Measurements from ENCODE around the gene MYO1D.
"Not testable (repeated sequence)": the region's sequence is repeated elsewhere in the genome, so short reads cannot be mapped to it uniquely, and the experiment has no call there.

MYO1D gene

GRCh38 chr17:32771396-32771795, 105.5 kb downstream of the MYO1D start:
- DNase-seq, result no peak

DNA sequence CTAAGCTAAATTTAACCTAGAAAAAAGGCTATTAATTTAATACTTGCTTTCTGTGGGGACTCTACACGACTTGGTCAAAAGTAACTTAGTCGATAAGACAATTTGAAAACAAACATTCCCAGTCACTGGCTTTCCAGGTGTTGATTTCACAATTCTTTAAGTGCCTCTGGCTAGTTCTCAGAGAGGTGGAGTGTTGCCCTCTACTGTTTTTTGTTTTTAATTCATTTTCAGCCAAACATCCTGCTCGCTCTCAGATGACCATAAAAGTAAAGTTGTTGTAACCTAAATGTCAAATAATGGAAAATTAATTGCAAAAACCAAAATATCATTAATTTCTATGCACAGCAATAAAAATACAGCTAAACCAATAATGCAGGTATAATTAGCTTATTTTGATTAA, 107.1 kb downstream of the MYO1D start:
- no peak for DNase-seq

GRCh38 chr17:32763855-32764439, 113.0 kb downstream of the MYO1D start:
- DNase-seq, result no peak

DNA sequence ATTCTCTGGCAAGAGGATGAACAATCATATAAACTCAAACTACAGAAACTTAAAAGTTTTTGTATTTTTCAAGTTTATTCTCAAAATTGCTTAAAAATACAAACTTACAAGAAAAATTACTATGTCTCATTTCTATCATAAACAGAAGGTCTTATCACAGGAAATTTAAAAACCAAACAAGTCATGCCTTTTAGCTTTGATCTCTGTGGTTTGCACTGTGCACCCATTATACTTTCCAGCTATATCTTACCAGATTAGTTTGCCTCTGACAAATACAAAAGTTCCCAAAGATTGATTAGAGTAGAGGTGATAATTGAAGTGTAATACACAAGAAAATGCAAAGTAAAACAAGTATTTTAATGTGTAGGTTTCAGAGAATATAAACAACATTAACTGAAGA, 117.4 kb downstream of the MYO1D start:
- DNase-seq, result no peak

DNA sequence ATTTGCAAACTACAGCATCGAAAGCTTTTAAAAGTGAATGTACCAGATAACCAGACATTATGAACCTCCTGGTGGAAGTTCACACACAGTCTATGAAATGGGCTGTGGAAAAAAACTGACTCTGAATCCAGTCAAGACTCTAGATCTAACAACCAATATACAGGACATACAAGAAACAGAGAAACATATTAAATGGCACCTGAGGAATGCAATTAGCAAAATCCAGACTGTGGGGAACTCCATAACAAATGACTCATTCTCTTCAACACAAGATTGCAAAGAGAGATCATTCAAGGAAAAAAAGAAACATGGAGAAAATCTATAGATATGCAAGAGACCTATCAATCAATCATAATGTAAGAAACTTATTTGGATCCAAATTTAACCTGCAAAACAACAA, 119.0 kb downstream of the MYO1D start:
- DNase-seq, result no peak

DNA sequence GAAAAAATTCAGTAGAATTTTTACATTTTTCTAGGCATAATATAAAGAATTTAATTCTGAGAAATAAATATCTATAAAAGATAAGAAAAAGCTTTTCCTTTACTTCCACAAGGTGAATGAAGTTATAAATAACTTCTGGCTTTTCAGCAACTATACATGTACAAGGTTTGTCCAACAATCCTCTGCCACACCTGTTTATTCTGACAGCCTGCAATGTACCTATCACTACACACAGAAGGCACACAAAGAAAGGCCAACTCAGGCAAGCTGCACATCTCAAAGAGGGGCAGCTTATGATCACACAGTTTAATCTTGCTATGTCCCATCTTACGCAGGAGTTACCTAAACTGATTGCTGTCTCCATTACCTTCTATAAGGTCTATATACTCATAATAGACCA, 120.2 kb downstream of the MYO1D start:
- DNase-seq, result no peak

DNA sequence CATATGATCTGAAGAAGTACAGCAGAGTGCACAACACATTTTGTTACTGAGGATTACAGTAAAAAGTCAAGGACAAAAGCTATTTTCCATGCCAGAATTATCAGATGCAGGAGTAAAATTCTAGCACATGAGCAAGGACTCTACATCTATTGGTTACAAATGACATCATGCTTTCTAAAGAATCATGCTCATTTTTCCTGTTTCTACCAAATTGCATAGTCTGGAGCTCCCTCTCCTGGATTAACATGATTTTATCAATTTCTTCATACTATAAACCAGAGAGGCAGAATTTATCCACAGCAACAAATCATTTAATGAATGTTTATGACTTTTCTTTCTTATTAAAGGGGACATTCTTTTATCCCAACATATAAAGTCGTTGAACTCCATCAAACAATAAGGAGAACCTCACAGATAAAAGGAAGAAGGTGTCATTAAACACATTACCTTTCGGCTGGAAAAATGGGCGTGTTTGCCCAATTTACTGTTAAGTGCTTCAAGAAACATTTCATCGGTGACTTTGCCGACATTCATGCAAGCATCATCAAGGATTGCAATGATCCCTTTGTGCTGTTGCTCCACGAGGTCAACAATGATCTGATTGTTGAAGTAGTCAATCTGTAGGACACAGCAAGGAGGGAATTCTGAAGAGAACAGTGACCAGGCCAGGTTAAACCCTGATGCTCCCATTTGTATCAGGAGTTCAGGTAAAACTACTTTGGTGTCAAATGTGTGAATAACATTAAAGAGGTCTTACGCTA, 121.7 kb downstream of the MYO1D start:
- no peak for DNase-seq

DNA sequence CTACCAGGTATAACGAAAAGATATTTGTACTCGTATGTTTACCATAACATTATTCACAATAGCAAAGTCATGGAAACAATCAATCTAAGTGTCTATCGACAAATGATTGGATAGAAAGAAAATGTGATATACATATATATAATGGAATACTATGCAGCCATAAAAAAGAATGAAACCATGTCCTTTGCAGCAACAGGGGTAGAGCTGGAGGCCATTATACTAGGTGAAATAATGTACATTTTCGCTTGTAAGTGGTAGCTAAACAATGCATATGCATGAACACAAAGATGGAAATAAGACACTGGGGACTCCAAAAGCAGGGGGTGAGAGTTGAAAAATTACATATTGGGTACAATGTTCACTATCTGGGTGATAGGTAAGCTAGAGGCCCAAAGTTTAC, 124.0 kb downstream of the MYO1D start:
- DNase-seq, result no peak

DNA sequence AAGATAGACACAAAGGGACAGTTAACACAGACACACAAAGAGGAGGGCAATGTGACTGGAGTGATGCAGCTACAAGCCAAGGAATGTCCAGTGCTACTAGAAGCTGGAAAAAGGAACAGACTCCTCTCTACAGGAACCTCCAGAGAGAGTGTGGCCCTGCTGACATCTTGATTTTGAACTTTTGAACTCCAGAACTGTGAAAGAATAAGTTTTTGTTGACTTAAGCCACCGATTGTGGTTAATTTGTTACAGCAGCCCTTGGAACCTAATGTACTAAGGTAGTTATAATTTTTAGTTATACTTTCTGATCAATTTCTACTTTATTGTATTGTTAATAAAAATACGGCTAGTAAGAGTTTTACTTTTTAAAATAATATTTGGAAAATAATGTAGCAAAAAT, 129.1 kb downstream of the MYO1D start:
- DNase-seq, result no peak

DNA sequence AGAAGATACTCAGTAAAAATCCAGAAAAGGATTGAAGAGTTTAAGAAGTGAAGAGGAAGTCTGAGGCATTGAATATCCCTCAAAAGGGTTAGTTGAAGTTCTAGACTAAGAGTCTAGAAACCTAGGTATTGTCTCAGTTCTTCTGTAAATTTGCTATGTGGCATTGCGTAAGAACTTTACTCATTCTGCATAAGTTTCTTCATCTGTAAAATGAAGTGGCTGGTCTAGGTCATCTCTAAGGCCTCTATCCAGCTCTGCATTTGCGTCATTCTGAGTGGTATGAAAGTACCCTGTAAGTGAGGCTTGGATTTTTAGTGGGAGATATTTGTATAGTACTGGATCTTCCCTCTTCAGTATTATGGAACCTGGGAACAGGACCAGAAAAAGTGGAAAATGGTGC, 130.2 kb downstream of the MYO1D start:
- no peak for DNase-seq

GRCh38 chr17:32746280-32746679, 130.6 kb downstream of the MYO1D start:
- no peak for DNase-seq

DNA sequence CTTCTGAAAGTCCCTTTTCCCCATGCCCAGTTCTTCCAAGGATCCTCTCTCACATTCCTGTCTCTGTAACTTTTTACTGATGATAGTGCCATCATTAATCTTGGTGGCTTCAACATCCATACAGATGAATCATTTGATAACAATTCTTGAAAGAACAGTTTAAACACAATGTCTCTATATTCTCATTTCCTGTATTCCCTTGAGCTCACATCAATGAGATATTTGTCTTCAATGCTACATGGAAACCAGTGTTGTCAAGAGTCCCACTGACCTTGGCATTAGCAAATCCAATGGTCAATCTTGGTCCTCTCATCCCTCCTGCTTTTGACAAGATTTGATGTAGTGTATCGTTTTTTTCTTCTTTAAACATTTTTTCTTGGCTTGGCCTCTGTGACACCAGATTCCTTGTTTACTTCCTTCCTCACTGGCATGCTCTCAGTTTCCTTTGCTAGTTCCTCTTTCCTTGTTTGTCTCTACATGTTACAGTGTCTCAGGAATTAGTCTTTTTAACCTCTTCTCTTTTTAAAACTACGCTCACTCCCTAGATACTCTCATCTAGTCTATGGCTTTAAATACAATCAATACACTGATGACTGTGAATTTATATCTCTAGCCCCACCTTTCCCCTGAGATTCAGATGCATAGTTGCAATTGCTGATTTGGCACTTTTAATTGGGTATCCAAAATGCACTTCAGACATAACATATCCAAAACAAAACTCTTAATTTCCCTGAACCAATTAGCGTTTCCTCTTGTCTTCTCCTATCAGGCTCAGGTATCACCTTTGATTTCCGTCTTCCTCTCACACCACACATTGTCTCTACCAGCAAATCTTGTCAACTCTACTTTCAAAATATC, 134.0 kb downstream of the MYO1D start:
- no peak for DNase-seq

DNA sequence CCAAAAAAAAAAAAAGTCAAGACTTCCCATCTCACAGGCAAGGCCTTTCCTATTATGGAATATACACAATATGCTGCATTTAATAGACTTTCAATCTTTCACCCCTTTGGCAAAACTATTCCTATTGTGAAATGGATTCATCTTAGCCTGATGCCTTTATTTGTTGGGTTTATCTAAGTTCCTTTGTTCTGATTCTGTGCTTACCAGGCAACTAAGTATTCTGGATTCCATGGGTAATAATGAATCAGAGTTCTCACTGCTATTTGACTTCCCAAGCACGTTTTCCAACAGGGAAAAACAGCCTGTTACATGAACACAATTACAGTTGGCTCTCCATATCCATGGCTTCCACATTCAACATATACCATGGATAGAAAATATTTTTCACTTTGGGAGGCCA, 135.5 kb downstream of the MYO1D start:
- no peak for DNase-seq

GRCh38 chr17:32739722-32740121, 137.2 kb downstream of the MYO1D start:
- DNase-seq, result no peak

DNA sequence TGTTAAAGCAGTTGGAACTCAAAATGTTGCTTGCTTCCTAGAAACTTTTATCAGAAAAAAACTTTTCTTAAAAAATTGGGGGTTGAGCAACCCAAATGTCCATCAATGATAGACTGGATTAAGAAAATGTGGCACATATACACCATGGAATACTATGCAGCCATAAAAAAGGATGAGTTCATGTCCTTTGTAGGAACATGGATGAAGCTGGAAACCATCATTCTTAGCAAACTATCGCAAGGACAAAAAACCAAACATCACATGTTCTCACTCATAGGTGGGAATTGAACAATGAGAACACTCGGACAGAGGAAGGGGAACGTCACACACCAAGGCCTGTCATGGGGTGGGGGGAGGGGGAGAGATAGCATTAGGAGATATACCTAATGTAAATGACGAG, 137.8 kb downstream of the MYO1D start:
- DNase-seq, result not testable (repeated sequence)

GRCh38 chr17:32733401-32733800, 143.5 kb downstream of the MYO1D start:
- DNase-seq, result no peak

GRCh38 chr17:32732900-32733299, 144.0 kb downstream of the MYO1D start:
- DNase-seq, result no peak

DNA sequence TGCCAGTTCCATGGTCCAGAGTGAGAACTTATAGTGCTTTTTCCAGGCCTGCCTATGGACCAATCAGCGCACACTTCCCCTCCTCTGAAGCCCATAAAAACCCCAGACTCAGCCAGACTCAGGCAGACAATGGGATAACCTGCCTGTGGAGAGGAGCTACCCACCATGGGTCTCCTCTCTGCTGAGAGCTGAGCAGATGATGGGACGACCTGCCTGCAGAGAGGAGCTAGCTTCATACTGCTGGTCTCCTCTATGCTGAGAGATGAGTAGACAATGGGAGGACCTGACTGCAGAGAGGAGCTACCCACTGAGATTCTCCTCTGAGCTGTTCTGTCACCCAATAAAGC, 144.7 kb downstream of the MYO1D start:
- no peak for DNase-seq

DNA sequence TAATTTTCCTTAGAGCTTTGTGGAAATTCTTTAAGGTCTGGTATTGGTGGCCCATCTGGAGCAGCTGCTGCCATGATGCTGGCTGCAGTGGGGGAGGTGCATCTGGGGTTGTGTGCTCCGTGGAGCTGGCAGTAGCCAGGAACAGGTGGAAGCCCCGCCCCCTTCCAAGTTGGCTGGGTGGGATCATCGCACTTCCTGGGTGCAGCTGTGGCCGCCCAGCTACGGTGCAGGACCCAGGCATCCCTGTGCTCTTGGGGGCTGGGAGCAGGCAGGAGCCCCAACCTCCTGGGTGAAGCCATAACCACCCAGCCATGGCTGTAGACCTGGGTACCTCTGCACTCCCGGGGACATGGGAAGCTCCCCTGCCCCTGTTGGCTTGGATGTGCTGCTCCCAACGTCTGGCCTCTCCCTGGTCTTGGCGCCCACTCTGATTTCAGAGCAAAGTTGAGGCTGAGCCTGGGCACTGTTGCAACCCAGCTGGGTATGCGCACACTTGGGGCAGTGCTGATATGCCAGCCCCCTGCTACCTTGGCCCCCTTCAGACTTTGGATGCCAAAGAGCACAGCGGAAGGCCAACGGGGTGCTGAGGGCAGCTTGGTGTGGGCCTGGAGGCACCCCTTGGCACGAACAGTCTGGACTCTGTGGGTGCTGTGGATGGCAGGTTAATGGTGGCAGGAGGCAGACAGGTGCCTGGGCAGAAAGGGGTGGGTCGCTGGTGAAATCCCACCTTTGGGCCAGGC, 145.2 kb downstream of the MYO1D start:
- DNase-seq, result no peak

- DNase-seq, result no peak
These were observed 149.2 kb downstream of the MYO1D start for GRCh38 chr17:32727681-32728080.

DNA sequence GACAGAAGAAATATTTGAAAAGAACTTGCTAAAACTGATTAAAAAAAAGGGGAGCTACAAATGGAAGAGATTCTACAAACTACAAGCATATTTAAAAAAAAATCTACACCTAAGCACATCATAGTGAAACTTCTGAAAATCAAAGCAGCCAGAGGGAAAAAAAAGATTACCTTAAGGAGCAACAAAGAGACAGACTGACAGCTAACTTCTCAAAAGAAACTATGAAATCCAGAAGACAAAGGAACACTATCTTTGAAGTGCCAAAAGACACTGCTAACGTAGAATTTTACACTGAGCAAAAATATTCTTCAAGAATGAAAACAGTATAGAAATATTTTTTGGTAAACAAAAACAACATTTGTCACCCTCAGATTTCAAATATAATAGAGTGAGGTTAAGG, 151.2 kb downstream of the MYO1D start:
- no peak for DNase-seq

DNA sequence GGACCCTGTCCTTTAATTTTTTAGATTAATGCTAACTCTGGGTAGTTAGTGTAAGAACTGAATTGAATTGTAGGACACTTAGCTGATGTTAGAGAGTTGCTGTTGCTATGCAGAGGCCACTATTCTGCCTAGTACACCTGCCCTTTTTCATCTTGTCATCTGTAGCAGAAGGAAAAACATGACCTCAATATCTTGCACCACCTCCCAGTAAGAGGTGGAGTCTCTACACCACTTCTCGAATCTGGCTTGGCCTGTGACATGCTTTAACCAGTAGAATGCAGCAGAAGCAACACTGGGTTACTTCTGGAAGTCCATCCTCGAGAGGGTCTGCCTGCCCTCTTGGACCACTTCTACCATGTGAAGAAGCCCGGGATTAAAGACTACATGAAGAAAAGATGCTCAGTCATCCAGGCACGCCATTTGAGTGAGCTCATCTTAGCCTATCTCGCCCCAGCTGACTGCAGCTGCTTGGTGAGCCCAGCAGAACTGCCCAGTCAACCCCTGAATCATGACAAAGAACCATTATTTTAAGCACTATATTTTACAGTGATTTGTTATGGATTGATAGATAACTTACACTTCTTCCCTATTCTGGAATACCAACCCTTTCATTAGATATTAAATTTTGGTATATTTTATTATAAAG, 153.5 kb downstream of the MYO1D start:
- no peak for DNase-seq

DNA sequence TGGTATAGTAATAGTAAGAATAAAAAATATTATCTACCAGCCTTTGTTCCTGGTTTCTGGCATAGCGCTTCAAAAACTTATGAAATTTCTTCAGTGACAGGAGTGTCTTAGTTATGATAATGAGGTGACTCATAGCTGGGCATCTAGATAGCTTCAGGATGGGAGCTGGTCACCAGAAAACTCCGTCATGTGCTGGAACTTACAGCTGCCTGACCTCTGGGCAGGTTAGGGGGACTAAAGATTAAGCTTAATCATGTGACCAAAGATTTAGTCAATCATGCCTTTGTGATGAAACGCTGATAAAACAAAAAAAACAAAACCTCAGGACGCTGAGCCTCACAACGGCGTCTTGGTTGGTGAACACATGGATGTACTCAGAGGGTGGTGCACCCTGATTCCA, 154.2 kb downstream of the MYO1D start:
- DNase-seq, result no peak

Data from femur (tissue), 1 donor.